Epithelial cell of proximal tubule (primary cell): ENCODE results near the gene RBM20. TPM values are rescaled to one million over a fixed set of nuclear protein-coding genes. Genes with fewer than 3 reads are reported as not detected.

Experiments
- DNase-seq: peaks from one replicate; pipeline ENCODE4 v3.0.0-alpha.2; 2011; ENCODE audit warnings: low read depth
- H3K4me3 ChIP-seq: 2 replicates; pipeline ENCODE4 v1.5.1; 2011; ENCODE audit warnings: low read depth, mild to moderate bottlenecking, low read length
- total RNA-seq: library from RNA; depleted of rRNA; stranded (reverse); fragments of >200 nt; gene quantifications from 2 replicates; pipeline ENCODE4 v1.2.3, GENCODE V29; 2015
- TF ChIP-seq, protein P1 (sequence below): conservative IDR thresholded peaks from 2 replicates; pipeline ENCODE4 v1.5.1; 2012; ENCODE audit warnings: low read depth, mild to moderate bottlenecking, low read length

RBM20 gene
- 0.07 and 0.46 TPM in 2 replicates for total RNA-seq

DNA sequence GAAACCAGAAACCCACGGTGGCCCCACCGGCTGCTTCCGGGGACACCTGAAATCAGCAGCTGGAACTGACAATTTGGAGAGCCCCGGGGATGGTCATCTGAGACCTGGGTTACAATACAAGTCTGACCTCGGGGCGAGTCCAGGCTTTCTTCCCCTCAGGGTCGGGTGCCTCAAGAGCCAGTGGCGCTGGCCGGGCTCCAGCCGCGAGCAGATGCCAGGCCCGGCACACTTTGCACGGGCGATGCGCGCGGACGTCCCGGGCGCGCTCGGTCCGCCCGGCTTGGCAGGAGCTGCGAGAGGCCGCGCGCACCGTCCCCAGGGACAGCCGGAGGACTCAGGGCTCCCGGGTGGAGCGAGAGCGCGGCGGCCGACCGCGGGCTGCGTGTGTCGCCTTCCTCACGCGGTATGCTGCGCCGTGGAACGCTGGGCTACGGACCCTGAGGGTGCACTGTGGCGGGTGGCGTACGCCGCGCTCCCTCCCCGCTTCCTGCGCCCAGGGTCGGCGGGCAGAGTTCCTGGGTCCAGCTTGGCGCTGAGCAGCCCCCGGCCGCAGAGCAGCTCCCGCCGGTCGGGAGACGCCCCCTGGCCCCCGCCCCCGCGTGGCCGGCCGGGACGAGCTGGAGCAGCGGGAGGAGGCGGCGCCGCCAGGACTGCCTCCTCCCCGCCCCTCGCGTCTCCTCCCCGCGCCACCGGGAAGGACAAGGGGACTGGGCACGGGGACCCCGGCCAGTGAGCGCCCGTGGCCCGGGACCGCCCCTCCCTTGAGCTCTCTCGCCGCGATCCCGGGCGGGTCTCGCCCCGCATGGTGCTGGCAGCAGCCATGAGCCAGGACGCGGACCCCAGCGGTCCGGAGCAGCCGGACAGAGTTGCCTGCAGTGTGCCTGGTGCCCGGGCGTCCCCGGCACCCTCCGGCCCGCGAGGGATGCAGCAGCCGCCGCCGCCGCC, at the start of gene RBM20:
Gene RBM20, plus strand, starts transcription at position 684 of the 945 bp plus-strand sequence. Its CDS starts 119 bp downstream, at position 803.
- H3K4me3 ChIP-seq = peak within 1 kb of the TSS; percentile 59
- TF ChIP-seq, protein P1, sequence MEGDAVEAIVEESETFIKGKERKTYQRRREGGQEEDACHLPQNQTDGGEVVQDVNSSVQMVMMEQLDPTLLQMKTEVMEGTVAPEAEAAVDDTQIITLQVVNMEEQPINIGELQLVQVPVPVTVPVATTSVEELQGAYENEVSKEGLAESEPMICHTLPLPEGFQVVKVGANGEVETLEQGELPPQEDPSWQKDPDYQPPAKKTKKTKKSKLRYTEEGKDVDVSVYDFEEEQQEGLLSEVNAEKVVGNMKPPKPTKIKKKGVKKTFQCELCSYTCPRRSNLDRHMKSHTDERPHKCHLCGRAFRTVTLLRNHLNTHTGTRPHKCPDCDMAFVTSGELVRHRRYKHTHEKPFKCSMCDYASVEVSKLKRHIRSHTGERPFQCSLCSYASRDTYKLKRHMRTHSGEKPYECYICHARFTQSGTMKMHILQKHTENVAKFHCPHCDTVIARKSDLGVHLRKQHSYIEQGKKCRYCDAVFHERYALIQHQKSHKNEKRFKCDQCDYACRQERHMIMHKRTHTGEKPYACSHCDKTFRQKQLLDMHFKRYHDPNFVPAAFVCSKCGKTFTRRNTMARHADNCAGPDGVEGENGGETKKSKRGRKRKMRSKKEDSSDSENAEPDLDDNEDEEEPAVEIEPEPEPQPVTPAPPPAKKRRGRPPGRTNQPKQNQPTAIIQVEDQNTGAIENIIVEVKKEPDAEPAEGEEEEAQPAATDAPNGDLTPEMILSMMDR = no peak
- no peak for DNase-seq

DNA sequence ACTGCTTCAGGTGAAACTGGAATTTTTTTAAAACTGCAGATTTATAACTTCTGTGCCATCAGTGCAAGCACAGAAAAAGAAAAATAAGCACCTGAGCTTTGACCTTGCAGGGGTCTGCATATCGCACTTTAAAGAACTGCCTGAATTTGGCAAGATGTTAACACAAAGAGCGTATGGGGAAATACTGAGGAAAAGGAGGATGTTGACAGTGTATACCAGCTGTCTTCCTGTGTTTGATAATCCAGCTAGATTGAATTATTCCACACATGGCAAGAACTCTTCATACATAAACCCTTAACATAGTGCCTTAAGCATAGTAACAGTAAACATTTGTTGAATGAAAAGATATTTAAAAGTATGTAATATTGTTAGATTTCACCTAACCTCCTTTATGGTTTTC, 46.7 kb upstream of the RBM20 start:
- no peak overlapping the region for H3K4me3 ChIP-seq
- no peak for DNase-seq
- TF ChIP-seq, protein P1 = no peak

DNA sequence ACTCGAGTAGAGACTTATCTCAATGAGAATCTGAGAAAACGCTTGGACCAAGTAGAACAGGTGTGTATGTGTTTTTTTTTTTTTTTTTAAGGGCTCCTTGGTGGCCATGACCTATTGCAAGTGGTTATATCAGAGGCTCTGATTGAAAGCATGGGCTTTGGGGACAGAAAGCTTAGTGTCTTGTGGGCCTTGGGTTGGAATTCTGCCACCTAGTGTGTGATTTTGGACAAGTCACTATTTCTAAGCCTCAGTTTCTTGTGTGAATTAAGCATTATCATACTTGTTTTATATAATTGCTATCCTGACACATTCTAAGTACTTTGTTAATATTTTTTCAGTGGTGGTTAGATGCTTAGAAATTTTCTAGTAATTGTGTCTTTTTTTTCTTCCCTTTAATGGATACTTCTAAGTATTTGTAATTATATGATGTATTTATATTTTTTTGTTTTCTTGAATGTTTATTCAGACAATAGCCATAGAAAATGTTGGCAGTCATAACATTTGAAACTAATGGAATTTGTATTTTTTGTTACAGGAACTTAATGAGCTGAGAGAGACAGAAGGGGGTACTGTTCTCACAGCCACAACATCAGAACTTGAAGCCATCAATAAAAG, 43.5 kb upstream of the RBM20 start:
- no peak overlapping the region for H3K4me3 ChIP-seq
- TF ChIP-seq, protein P1 = peak; percentile 74
- DNase-seq = peak; percentile 19

DNA sequence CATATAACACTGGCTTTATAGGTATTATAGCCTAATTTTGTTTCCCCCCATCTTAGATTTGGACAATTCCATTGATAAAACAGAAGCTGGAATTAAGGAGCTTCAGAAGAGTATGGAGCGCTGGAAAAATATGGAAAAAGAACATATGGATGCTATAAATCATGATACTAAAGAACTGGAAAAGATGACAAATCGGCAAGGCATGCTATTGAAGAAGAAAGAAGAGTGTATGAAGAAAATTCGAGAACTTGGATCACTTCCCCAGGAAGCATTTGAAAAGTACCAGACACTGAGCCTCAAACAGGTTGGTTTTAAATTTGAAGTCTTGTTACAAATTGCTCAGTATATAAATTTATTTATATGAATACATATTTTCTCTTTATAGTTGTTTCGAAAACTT, 42.6 kb upstream of the RBM20 start:
- no peak for DNase-seq
- TF ChIP-seq, protein P1 = no peak
- no peak overlapping the region for H3K4me3 ChIP-seq

DNA sequence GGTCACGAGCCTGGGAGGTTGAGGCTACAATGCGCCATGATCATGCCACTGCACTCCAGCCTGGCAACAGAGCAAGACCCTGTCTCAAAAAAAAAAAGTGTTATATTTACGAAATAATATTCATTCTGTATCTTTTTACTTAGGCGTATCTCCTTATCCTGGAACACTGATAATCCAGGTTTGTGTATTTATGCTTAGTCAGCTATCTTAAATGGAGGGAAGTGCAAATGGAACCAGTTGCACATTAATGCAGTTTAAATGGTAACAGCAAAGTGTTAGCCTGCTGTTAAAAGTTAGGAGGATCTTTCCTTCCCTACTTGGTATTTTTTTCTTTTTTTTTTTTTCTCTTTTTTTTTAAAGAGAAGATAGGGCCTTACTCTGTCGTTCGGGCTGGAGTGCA, 36.0 kb upstream of the RBM20 start:
- H3K4me3 ChIP-seq = no peak overlapping the region
- no peak for DNase-seq
- TF ChIP-seq, protein P1 = no peak

DNA sequence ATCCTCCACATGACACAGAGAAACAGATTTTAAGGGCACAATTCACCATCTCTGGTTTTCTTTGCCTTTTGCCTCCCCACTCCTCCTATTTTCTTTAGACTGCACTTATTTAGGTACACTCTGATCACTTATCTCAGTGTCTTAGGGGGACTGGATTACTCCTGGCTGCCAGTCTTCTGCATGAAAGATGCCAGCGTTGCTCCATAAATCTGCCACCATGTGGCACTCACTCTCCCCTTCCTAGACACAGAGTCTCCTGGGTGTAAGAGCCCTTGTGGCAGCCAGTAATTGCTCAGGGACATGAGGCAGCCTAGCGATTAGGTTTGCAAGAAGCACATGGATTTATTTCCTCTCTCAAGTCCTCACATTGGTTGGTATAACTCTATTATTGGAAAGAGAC, 34.5 kb upstream of the RBM20 start:
- no peak for DNase-seq
- TF ChIP-seq, protein P1 = peak; percentile 10
- H3K4me3 ChIP-seq = no peak overlapping the region
